PC-3 (cell line): Measurements from ENCODE around the gene SMOC2.

Experiments used
- CTCF ChIP-seq: fragments of 300-600 bp; sonication (generic); conservative IDR thresholded peaks from 2 replicates; pipeline ENCODE4 v1.5.1; 2017; ENCODE audit warnings: antibody characterized with exemption, low read depth, mild to moderate bottlenecking, low read length
- EZH2 ChIP-seq: fragments of 300-600 bp; sonication (generic); IDR thresholded peaks from one replicate; pipeline ENCODE4 v1.6.1; 2017; ENCODE audit warnings: antibody characterized with exemption, mild to moderate bottlenecking, low read length; ENCODE audit not compliant: unreplicated experiment

- no peak for TF ChIP-seq CTCF
- no peak for TF ChIP-seq EZH2
Observed at GRCh38 chr6:168413018-168413720, 27.8 kb upstream of the SMOC2 start.
